ENCODE results near the gene CYP46A1. TPM values are rescaled to one million over a fixed set of nuclear protein-coding genes. Genes with fewer than 3 reads are reported as not detected.

The CYP46A1 gene
- total and polyA plus RNA-seq, 8 donors: 1.0 to 5.2 (median 1.8) TPM

- ATAC-seq (no peak), DNase-seq (no peak), FAIRE-seq (no peak)
- TF ChIP-seq CTCF (IDR thresholded peaks at IDR 0.05): no peak
- no peaks in the 10 kb centered on the region for H3K36me3 ChIP-seq
- intact Hi-C loops (cut with DNase I): no loop called here
- H3K9me3 ChIP-seq: no peaks in the 10 kb centered on the region
- no peaks in the 10 kb centered on the region for H3K4me1 ChIP-seq
- no peaks in the 10 kb centered on the region for H3K27me3 ChIP-seq
- no peak overlapping the region for H3K27ac ChIP-seq
- H3K4me3 ChIP-seq: no peak overlapping the region
- 92 to 94% methylated on average over 4 of the region's 4 CpGs for WGBS, 2 donors
These were observed 12.8 kb downstream of the CYP46A1 start for GRCh38 chr14:99696929-99697328.

- FAIRE-seq (no peak), ATAC-seq (no peak), DNase-seq (no peak)
- no peak overlapping the region for H3K4me3 ChIP-seq
- no peak overlapping the region for H3K27ac ChIP-seq
- 86 to 93% methylated on average over 6 of the region's 6 CpGs for WGBS, 2 donors
- H3K27me3 ChIP-seq: no peaks in the 10 kb centered on the region
- H3K9me3 ChIP-seq: no peaks in the 10 kb centered on the region
- intact Hi-C loops (cut with DNase I): no loop called here
- H3K36me3 ChIP-seq: no peaks in the 10 kb centered on the region
- H3K4me1 ChIP-seq: no peaks in the 10 kb centered on the region
- no peak for TF ChIP-seq CTCF (IDR thresholded peaks at IDR 0.05)
These were observed 14.1 kb downstream of the CYP46A1 start for GRCh38 chr14:99698236-99698635.

GRCh38 chr14:99698642-99699041, 14.5 kb downstream of the CYP46A1 start:
- H3K36me3 ChIP-seq: no peaks in the 10 kb centered on the region
- no peak for DNase-seq
- no peak for ATAC-seq
- H3K4me3 ChIP-seq: no peak overlapping the region
- 82 to 88% methylated on average over 5 of the region's 5 CpGs for WGBS, 2 donors
- no peaks in the 10 kb centered on the region for H3K4me1 ChIP-seq
- FAIRE-seq: no peak
- intact Hi-C loops (cut with DNase I): no loop called here
- H3K9me3 ChIP-seq: no peaks in the 10 kb centered on the region
- no peaks in the 10 kb centered on the region for H3K27me3 ChIP-seq
- TF ChIP-seq CTCF (IDR thresholded peaks at IDR 0.05): no peak
- no peak overlapping the region for H3K27ac ChIP-seq

- FAIRE-seq: no peak
- no peak for DNase-seq
- Histone ChIP-seq H3K27me3 (no peaks in the 10 kb centered on the region), H3K27ac (no peak overlapping the region), H3K36me3 (no peaks in the 10 kb centered on the region), H3K4me3 (no peak overlapping the region), H3K9me3 (no peaks in the 10 kb centered on the region), H3K4me1 (no peaks in the 10 kb centered on the region)
- no peak for TF ChIP-seq CTCF (IDR thresholded peaks at IDR 0.05)
- intact Hi-C loops (cut with DNase I): no loop called here
- WGBS, 2 donors: 88 to 94% methylated on average over 12 of the region's 12 CpGs
- no peak for ATAC-seq
These were observed 15.1 kb downstream of the CYP46A1 start for GRCh38 chr14:99699085-99699760.

- ATAC-seq: no peak
- intact Hi-C loops (cut with DNase I): no loop called here
- 93 to 95% methylated on average over 16 of the region's 16 CpGs for WGBS, 2 donors
These were observed 15.8 kb downstream of the CYP46A1 start for GRCh38 chr14:99699861-99700260.

More at GRCh38 chr14:99699861-99700260, 15.8 kb downstream of the CYP46A1 start:
- no peak for TF ChIP-seq CTCF (IDR thresholded peaks at IDR 0.05)
- DNase-seq: no peak
- H3K9me3 ChIP-seq: no peaks in the 10 kb centered on the region
- H3K27ac ChIP-seq: no peak overlapping the region
- FAIRE-seq: no peak
- no peaks in the 10 kb centered on the region for H3K4me1 ChIP-seq
- H3K27me3 ChIP-seq: no peaks in the 10 kb centered on the region
- H3K36me3 ChIP-seq: no peaks in the 10 kb centered on the region
- H3K4me3 ChIP-seq: no peak overlapping the region
